Measurements from ENCODE around the gene EHF.
"Not testable (repeated sequence)": the region's sequence is repeated elsewhere in the genome, so short reads cannot be mapped to it uniquely, and the experiment has no call there.

EHF gene

DNA sequence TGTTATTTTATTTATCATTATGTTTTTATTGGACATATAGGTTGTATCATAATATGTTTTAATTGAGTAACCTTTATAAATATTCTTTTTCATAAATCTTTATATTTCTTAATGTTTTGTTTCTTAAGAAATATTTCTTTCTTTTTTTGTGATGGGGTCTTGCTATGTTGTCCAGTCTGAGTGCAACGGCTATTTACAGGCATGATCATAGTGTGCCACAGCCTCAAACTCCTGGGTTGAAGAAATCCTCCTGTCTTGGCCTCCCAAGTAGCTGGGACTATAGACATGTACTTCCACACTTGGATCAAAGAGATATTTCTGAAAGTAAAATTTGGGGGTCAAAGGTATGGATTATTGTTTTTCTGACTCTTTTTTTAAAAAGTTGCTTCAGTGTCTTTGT, 53.1 kb downstream of the EHF start:
- DNase-seq: no peak

DNA sequence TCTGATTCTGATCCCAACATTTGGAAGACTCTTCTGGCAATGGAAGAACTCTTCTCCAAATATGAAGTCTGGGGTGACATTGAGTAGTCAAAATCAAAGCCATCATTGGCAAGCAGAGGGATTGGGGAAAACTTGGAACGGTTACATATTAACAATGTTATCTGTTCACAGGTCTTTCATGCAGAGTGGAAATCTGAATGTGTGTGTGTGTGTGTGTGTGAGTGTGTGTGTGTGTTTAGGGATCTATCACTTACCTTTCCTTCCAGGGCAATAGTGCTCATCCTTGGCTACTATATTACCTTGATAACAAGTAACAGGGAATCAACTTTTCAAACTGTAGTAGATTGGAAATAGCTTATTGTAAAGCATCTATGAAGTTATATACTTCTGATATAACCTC, 55.3 kb downstream of the EHF start:
- no peak for DNase-seq

DNA sequence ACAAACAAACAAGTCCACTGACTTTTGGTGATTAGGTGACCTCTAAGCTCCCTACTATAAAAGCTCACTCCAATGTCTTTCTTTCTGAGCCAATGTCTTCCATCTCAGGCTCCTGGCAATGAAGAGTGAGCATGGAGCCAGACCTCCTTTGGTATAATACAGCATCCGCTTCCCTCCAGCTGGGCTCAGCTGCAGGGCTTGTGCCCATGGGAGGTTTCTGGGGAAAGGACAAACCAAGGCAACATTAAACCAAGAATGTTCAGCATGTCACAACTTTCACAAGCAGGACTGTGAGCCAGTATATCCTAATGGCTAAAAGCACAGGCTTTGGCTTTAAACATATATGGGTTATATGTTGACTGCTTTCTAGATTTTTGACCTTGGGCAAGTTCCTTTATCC, 58.8 kb downstream of the EHF start:
- no peak for DNase-seq

DNA sequence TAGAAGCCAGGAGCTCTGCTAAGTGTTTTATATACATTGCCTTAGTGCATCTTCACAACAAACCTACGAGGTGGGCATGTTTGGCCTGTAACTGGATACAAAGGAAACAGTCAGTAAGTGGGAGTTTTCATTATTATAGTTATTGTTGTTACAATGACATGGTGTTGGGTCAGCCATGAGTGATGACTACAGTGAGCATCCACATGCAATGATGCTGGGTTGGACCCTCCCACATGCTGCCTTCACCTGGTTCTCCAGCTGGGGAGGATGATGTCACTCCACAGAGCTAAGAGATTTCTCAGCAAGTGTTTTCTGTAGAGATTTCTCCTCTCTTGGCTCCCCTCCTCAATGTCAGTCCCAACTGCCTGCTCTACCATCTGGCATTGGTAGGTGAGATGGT, 59.3 kb downstream of the EHF start:
- DNase-seq: no peak

DNA sequence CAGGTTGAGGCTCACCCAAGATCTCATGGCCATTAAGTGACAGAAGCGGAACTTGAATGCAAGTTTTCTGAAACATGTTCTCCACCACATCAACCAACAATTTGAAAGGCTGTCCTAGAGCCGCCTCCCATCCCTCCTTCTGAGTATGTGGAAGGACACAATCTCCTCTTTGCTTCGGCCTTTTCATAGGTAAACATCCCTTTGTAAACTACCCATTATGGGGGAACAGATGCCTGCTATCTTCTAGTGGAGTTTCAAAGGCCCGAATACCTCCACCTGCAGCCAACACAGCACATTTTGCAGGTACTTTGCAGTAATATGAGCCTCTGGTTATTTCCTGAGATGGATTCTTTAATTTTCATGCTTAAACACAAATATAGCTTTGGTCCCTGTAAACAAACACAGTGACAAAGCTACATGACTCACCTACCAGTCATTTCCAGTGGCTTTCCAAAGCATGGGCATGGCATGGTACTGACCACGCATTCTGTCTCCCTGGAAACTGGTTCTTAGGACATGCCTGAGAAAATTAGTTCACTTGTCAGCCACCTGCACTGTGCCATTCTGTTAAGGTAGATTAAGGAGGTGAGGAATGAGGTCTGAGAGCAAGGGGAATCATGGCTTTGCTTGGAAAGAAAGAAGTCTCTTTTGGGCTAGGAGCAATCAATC, 60.2 kb downstream of the EHF start:
- DNase-seq: no peak

DNA sequence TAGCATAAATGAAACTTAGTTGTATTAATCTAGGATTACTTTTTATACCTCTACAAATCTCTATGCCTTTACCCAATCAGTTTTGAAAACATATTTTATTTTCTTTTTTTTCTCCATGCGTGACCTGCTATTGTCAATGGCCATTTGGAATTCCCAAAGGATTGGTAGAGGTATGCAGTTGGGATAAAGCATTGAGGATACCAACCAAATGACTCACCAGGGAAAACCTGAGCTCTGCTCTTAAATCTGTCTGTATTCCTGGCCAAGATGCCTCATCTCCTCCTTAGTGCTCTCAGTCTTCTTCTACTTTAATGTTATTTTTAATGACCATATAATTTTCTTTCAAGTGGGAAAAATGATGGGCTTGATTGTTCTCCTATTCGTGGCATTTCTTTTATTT, 61.9 kb downstream of the EHF start:
- DNase-seq: no peak

DNA sequence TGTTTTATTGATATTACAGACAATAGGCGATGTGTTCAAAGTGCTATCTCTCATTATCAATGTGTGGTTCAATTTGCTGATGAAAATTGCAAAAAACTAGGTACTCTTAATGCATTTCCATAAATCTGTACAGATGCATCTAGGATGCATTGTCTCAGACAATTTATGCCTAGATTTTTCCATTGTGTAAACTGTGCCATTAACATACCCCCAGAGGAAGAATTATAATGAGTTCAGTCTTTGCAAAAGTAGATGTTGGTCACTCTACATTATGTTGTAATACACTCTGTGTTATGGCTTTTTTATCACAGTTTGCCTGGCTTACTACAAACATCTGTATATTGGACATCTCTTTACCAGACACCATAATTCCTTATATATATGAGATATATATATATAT, 62.5 kb downstream of the EHF start:
- DNase-seq: no peak

DNA sequence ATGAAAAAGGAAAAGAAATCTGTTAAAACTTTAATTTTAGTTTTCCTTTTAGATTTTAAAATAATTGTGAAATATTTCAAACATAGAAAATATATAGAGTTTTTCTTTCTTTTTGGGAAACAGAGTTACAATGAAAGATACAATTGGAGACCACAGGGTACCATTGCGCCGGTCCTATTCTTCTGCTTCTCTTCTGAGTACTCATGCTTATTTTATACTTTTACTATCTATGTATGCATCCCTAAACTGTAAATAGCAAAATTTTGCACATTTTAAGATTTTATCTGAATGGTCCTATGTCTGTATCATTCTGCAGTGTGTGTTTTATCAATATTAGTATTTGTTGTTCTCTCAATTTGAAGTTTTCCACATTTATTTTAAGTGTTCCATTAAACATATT, 65.0 kb downstream of the EHF start:
- no peak for DNase-seq

DNA sequence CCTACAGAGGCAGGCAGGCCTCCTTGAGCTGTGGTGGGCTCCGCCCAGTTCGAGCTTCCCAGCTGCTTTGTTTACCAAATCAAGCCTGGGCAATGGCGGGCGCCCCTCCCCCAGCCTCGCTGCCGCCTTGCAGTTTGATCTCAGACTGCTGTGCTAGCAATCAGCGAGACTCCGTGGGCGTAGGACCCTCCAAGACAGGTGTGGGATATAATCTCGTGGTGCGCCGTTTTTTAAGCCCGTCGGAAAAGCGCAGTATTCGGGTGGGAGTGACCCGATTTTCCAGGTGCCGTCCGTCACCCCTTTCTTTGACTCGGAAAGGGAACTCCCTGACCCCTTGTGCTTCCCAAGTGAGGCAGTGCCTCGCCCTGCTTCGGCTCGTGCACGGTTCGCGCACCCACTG, 71.4 kb downstream of the EHF start:
- DNase-seq: not testable (repeated sequence)

DNA sequence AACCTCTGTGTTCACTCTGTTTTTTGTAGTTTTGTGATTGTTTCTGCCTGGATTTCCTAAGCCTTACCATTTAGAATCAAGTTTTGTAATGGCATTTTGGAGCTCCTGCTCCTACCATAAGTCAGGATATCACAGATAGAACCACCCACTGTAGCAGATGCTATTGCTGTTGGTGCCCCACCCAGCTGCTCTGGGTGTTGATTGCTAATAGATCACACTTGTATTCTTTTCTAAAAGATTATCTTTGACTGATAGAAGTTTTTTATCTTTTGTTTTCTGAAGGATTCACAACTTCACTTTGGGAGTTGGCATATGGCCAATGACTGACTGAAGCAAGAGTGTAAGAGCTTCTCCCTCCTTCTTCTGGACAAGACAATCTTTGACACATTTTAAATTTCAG, 76.0 kb downstream of the EHF start:
- DNase-seq: no peak

DNA sequence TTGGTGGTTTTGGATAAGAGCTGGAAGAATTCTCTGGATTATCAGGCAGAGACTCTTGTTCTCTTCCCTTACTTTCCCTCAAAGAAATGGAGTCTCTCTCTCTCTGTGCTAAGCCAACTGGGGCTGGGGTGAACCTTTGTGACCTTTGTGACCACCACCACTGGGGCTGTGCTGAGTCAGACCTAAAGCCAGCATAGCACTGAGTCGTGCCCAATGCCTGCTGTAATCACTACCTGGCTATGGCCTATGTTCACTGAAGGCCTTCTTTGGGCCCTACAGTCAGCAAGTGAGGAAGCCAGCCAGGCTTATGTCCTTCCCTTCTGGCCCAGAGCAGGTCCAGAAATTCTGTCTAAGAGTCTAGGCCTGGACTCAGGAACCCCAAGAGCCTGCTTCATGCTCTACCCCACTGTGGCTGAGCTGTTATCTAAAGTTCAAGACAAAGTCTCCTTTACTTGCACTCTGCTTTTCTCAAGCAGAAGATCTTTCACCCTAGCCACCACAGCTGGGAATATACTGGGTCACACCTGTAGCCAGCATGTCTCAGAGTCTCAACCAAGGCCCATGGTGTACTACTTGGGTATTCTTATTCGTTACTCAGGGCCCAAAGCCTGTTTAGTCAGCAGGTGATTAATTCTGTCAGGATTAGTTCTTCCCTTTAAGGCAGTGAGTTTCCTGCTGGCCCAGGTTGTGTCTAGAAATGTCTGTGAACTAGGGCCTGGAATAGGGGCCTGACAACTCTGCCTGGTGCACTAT, 86.0 kb downstream of the EHF start:
- no peak for DNase-seq

DNA sequence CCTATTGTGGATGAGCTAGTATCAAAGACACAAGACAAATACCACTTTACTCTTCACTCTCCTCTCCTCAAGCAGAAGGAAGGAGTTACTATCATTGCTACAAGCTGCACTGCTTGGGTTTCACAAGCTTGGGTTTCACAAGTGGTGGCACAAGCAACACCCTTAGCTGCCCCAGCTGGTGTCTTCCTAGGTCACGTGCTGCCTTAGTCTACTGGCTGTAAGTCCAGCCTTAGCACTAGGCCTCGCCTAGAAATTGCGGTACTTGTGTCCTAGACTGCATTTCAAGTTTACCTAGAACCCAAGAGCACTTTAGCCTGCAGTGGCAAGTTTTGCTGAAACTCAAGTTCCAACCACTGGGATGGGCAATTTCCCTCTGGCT, 86.6 kb downstream of the EHF start:
- DNase-seq: no peak

All from stimulated activated CD4-positive, alpha-beta T cell treated with anti-CD3 and anti-CD28 coated beads, Interleukin-4, amount 100 ng/mL, for 4 hours (primary cell).